Suprapubic skin (tissue), 4 donors: ENCODE data around the gene ZFYVE28.

Source experiments
- EP300 ChIP-seq: sonication (generic); formaldehyde crosslinking; IDR thresholded peaks from one replicate; pipeline ENCODE4 v1.6.1; 2017; ENCODE audit warnings: antibody characterized with exemption
- POLR2A ChIP-seq, 2 donors: fragments of 450-650 bp; IDR thresholded peaks; one replicate each; pipeline ENCODE4 v1.6.1; 2017; ENCODE audit warnings: antibody characterized with exemption in 2 of 2, mild to moderate bottlenecking in 2 of 2, moderate library complexity in 2 of 2
- POLR2AphosphoS5 ChIP-seq, 3 donors: sonication (generic); formaldehyde crosslinking; IDR thresholded peaks; one replicate each; pipeline ENCODE4 v1.6.1; 2017; ENCODE audit warnings: antibody characterized with exemption in 3 of 3
- TF ChIP-seq, protein P1 (sequence below), 2 donors: fragments of 200-600 bp in 1 of 2; fragments of 450-650 bp in 1 of 2; sonication (generic) in 1 of 2; IDR thresholded peaks; one replicate each; pipeline ENCODE4 v1.5.1; 2016 to 2019; ENCODE audit warnings: antibody characterized with exemption in 2 of 2, mild to moderate bottlenecking in 1 of 2, moderate library complexity in 1 of 2

DNA sequence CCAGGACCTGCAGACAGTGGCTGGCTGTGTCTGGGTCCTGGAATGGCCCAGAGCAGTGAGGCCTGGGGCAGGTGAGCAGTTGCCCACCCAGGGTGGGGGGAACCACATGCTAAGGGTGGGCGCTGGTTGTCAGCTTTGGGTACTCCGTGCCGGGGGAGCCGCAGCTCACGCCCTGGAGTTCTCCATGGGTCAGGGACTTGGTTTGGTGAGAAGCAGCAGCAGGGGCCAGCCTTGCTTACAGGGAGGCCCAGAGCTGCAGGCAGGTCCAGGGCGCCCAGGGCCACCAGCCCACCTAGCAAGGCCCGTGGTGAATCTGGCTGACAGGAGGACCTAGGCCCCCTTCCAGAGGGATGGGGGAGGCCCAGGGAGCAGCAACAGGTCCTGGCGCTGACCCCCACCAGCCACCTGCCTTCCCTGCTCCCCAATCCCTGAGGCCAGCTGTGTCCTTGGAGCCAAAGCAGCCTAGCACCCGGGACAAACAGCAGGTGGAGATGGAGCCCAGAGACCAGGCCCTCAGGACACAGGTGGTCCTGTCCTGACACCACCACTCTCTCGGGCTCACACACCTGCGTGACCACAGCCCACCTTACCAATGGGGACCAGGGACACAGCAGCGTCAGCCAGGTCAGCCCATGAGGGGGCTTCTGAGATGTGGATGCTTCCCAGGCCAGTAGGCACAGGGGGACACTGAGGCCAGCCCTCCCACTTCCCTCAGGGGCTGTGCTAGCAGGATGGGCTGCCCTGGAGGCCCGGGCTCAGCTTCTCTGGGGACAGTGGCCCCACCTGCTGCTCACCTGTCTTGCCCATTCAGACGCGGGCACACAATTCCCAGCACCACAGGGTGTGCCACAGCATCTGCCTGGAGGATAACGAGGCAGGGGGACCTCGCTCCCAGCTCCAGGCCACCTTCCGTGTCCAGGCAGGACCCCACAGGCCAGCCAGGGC, 160.1 kb downstream of the ZFYVE28 start:
- TF ChIP-seq, protein P1, sequence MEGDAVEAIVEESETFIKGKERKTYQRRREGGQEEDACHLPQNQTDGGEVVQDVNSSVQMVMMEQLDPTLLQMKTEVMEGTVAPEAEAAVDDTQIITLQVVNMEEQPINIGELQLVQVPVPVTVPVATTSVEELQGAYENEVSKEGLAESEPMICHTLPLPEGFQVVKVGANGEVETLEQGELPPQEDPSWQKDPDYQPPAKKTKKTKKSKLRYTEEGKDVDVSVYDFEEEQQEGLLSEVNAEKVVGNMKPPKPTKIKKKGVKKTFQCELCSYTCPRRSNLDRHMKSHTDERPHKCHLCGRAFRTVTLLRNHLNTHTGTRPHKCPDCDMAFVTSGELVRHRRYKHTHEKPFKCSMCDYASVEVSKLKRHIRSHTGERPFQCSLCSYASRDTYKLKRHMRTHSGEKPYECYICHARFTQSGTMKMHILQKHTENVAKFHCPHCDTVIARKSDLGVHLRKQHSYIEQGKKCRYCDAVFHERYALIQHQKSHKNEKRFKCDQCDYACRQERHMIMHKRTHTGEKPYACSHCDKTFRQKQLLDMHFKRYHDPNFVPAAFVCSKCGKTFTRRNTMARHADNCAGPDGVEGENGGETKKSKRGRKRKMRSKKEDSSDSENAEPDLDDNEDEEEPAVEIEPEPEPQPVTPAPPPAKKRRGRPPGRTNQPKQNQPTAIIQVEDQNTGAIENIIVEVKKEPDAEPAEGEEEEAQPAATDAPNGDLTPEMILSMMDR (IDR thresholded peaks at IDR 0.05), result no peak
- no peak for TF ChIP-seq POLR2AphosphoS5 (IDR thresholded peaks at IDR 0.05)
- no peak for TF ChIP-seq POLR2A (IDR thresholded peaks at IDR 0.05)
- TF ChIP-seq EP300, result no peak
